Femur (tissue), 1 donor: ENCODE results near the gene SLC25A11.

ENCODE experiments used
- DNase-seq: peaks from one replicate; pipeline ENCODE4 v3.0.0-alpha.2; 2017

The SLC25A11 gene

GRCh38 chr17:4939796-4940554, at the start of gene SLC25A11, which contains the start of gene RNF167:
Gene SLC25A11, minus strand, starts transcription at chr17:4940046. Its CDS starts 136 bp downstream, at chr17:4939910.
Gene RNF167, plus strand, starts transcription at chr17:4940268. Its CDS starts 642 bp downstream, at chr17:4940910.
- DNase-seq: peak; percentile 99

DNA sequence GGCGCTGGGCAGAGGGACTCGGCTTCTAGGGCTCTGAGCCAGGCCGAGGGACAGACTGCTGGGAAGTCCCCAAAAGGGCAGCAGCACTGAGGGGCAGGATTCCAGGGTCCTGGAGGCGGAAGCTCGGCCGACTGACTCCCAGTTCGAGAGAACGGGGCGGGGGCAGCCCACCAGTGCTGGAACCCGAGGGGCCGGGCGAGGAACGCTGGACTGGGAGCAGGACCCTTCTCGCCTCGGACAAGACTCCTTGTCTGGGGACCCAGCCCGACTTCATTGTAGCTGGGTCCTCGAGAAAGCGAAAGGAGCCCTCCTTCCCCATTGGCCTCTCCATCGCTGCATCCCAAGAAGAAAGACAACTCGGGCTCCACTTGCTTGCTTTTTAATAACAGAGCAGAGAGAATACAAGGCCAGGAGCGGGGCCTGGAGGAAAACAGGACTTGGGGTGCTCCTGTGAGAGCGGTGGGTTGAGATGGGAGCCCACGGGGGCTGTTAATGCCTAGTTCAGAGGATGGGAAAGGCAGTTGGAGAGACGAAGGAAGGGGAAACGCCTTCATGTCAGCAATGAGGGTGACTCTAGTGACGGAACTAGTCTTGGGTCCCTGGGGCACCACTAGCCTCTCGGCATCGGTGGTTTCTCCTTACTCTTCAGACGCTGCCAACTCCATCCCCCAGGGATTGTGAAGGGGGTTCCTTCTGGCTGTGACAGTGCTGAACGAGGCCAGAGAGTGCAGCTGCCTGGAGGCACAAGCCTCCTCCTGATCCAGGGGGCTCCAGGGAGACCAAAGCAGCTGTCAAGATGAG, 48.1 kb upstream of the SLC25A11 start:
- peak; percentile 68 for DNase-seq

DNA sequence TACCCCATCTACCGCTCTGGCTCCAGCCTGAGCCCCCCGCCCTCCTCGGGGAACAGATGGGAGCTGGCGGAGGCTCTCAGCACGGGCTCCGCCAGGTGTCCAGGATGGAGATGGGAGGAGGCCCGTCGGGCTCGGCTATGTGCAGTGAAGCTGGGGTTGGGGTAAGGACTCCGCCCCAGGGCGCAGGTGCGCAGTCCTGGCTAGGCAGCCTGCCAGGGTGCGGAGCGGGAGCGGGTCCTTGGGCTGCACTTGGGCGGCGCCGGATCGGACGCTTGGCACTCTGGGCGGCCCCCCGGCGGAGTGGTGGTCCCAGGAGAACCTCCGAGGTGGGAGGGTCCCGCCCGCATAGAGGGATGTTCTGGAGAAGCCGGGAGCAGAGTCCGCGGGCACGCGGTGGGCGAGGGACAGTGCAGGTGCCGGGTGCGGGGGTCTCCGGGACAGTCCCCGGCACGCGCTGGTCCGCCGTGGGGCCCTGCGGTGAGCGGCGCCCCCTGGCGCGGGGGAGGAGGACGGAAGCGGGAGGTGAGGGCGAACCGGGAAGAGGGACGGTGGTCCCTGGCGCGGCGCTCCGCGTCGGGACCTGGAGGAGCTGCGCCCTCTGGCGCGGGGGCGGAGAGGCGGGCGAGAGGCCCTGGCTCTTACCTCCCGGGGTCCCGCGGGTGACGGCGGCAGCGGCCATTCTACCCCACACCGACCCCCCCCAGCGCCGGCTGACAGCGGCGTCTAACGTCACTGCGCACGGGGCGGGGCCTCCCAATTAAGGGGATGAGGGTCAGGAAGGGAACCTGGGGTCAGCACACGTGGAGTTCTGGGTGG, 47.3 kb upstream of the SLC25A11 start, which contains the start of gene CAMTA2:
Gene CAMTA2, minus strand, starts transcription at position 725 of the 816 bp plus-strand sequence. CDS start 1,453 bp downstream, outside the sequence.
- DNase-seq: peak; percentile 92

DNA sequence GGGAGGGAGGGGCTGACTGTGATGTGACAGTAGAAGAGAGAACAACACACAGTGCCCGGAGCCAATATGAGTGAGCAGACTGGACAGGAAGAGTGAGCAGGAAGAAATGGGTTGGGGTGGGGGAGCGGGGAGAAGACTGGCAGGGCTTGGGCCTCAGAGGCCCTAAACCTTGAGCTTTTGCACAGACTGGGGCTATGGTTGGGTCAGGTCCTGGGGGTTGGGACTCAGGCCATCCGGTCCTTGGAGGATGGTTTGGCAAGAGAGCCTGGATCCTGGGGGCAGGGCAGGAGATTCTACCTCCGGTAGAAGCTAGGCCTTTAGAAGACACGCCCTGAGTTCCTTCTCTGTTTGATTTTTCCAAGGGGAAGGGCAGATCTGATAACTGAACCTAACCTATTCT, 46.6 kb upstream of the SLC25A11 start:
- DNase-seq: no peak

GRCh38 chr17:4982305-4982704, 42.5 kb upstream of the SLC25A11 start:
- DNase-seq: no peak

DNA sequence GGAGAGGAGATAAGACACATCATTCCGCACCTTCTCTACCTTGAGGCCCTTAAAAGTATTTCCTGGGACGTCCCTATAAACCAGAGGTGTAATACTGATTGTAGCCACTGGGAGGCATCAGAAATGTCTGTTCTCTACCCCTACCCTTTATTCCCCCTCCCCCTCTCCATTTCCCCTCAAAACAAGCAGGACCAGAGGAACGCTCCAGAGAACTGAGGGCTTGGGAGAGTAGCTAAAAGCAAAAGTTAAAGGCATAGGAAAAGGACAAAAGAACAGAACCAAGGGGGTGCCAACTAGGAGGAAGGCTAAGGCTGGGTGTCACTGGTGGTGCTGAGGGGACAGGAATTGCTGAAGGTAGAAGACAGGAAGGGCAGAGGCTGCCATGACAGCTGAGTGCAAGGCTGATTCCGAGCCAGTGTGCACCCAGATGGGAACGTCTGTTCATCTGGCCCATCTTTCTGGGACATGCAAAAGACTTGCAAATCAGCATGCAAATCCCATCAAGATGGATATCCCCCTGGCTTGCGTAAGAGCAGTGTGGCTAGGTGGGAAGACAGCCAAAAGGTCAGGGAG, 40.9 kb upstream of the SLC25A11 start:
- DNase-seq: no peak

- DNase-seq: no peak
These were observed 38.9 kb upstream of the SLC25A11 start for GRCh38 chr17:4978726-4979125.

DNA sequence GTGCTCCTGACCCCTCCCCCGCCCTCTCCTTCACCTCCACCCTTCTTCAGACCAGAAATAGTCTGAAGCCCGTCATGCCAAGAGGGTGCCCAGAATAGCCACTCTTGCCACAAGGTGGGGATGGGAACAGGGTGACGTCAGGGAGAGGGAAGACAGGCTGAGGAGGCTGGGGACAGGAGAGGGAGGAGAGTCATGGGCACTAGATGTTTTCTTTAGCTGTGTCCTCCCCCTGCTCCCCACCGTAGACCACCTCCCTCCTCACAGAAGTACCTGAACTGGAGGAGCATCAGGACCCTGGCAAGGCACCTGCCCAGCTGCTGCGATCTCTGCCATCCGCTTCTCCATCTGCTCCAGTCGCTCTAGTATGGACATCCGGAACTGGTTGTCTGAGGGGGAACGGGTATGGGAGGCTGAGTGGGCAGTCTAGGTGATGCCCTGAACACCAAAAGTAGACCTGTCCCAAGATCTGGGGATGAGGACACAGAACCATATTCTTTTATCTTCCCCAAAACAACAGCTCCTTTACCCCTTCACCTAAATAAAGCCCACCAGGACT, 34.3 kb upstream of the SLC25A11 start:
- DNase-seq: no peak

- DNase-seq: no peak
These were observed 33.6 kb upstream of the SLC25A11 start for GRCh38 chr17:4973256-4974114.

DNA sequence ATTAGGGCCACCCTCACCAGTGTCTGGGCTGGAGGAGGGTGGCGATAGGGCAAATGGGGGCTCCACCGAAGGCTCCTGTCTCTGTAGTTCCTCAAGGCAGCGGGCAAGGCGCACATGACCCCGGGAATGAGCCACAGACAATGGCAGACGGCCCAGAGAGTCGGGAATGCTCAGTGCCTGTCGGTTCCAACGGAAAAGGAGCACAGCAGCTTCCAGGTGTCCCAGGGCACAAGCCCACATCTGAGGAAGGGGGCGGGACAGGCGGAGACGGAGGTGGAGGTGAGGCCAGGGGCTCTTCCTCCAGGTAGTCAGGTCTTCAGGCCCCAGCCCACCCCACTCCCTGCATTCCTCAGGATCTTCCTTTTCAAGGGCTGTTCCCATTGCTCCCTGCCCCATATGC, 32.9 kb upstream of the SLC25A11 start:
- DNase-seq: no peak

DNA sequence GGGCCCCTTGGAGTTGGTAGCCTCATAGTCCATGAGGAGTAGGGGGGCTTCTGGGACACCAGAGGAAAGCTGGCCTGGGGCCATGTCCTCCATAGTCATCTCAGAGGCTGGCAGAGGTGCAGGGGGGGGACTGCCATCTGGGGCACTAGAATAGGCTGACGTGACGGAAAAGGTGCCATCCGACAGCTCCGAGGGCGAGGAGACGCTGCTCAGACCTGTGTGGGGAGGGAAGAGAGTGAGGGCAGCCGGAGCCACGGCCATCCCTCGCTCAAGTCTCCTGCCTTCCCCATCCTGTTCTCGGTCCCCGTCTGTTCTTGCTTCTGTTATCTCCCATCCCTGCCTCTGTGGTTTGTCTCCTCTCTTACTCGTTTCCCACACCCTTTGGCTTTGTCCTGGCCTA, 32.5 kb upstream of the SLC25A11 start:
- DNase-seq: no peak

GRCh38 chr17:4971826-4972225, 32.0 kb upstream of the SLC25A11 start:
- no peak for DNase-seq

- no peak for DNase-seq
These were observed 30.4 kb upstream of the SLC25A11 start for GRCh38 chr17:4970273-4970672.

GRCh38 chr17:4969551-4970173, 29.8 kb upstream of the SLC25A11 start:
- no peak for DNase-seq

DNA sequence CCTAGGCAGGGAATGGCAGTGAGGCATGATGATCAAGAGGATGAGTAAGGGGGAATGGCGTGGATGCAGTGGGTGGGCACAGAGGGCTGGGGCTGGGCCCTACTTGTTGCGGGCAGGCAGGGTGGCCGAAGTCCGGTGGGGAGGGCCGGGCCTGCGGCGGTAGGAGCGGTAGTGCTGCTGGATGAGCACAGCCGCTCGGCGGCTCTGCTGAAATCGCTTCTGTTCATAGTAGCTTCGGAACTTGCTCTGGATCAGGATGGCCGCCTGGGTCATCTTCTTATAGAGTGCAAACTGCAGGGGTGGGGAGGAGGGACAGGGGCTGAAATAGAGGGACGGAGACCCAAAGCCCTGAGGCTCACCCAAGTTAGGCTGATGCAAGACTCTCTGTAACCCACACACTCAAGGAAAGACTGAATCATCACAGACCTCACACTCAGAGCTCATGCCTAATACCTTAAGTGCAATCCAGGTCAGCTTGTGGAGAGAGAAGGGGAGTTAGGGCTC, 29.3 kb upstream of the SLC25A11 start:
- DNase-seq: peak; percentile 38

DNA sequence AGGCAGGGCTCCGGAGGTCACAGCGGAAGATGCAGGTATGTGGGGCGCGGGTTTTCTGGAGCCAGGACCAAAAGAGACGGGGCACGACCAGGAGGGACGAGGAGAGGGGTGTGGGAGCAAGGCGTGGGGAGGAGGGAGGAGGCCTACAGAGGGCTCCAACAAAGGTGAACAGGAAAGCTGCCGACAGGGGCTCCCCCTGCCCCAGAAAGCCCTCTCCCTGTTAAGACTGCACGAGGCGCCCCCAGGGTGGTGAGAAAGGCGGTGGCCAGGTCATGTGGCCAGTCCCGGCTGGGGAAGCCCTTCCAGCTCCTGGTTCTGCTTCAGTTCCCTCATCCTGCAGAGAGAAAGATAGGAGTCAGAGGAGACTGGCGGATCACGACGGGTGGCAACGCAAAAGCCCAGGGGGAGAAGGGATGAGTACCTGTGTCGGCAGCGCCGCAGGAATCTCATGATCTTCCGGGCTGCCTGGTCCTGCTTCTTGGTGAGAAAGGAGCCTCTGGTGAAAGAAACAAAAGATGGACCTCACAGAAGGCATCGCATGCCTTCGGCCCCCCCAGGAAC, 28.7 kb upstream of the SLC25A11 start:
- no peak for DNase-seq

GRCh38 chr17:4967539-4968485, 28.0 kb upstream of the SLC25A11 start, which contains the start of gene SPAG7:
Gene SPAG7, minus strand, starts transcription at chr17:4967817. Its CDS starts 13 bp downstream, at chr17:4967804.
- DNase-seq: peak; percentile 98

- peak; percentile 100 for DNase-seq
These were observed 27.1 kb upstream of the SLC25A11 start for GRCh38 chr17:4966844-4967538.
